DMS153 treated with DMSO at 0.1 percent for 48 hours (cell line): ENCODE measurements around the gene SLC25A30.
"Not testable (repeated sequence)": the region's sequence is repeated elsewhere in the genome, so short reads cannot be mapped to it uniquely, and the experiment has no call there.

Experiments
- DNase-seq: peaks from one replicate; lab custom pipeline; 2025; ENCODE audit not compliant: unreplicated experiment; lab: John Stamatoyannopoulos, UW

Gene SLC25A30

GRCh38 chr13:45392811-45393210 is 25.4 kb downstream of the SLC25A30 start:
- no peak for DNase-seq

- DNase-seq: no peak
Observed at GRCh38 chr13:45391926-45392325, 26.2 kb downstream of the SLC25A30 start.

- DNase-seq: not testable (repeated sequence)
Observed at GRCh38 chr13:45391128-45391527, 27.0 kb downstream of the SLC25A30 start.

DNA sequence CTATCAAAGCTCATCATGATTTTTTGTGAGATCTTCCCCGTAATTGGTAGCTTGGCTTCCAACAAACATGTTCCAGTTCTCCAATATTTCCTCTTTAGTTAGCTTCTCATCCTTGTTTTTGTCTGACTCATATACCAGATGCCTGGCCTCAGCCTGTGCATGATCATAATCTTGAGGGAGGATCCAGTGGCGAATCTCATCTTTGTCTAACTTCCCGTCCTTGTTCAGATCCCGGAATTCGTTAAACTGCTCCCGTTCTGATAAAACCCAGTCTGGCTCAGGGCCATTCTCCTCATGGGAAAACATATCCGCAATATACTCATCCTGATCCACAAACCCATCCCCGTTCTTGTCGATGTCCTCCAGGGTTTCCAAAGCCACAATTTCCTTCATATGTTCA is 27.8 kb downstream of the SLC25A30 start:
- DNase-seq: not testable (repeated sequence)

DNA sequence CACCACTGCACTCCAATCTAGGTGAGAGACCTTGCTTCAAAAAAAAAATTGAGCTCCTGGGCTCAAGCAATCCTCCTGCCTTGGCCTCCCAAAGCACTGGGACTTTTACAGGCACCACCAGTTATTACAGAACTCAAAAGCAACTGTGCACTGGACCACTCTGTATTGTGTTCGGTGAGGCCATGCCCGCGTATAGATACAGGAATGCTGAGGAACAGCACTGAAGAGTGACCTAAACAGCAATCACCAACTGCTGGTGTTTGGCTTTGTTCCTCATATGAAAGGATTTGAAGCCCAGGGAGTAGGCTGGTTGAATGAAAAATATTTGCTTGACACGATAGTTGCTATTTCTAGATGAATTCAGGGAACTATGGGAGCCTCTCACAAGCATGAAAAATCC is 29.5 kb downstream of the SLC25A30 start:
- DNase-seq: no peak

- DNase-seq: not testable (repeated sequence)
Observed at GRCh38 chr13:45386892-45387575, 31.1 kb downstream of the SLC25A30 start.

DNA sequence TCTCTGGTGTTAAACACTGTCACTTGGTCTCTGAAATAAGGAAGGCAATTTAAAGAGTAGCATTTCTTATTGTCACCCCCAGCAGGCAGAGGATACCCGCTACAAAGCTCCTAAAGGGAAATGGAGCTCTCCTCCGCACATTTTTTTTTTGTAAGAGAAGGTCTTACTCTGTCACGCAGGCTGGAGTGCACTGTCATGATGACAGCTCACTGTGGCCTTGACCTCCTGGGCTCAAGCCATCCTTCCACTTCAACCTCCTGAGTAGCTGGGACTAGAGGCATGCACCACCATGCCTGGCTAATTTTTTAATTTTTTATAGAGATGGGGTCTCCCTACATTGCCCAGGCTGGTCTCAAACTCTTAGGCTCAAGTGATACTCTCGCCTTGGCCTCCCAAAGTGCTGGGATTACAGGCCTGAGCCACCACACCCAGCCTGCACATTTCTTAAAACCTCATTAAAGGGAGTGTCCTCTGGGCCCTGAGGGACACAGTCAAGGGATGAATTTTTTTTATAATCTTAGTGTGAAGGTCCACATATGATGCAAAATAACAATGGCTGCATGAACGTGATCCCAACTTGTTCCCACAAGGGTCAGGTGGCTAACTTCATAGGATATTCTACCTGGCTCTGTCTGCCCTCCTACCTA is 32.1 kb downstream of the SLC25A30 start:
- DNase-seq: no peak

GRCh38 chr13:45385320-45385719 is 32.9 kb downstream of the SLC25A30 start:
- no peak for DNase-seq

DNA sequence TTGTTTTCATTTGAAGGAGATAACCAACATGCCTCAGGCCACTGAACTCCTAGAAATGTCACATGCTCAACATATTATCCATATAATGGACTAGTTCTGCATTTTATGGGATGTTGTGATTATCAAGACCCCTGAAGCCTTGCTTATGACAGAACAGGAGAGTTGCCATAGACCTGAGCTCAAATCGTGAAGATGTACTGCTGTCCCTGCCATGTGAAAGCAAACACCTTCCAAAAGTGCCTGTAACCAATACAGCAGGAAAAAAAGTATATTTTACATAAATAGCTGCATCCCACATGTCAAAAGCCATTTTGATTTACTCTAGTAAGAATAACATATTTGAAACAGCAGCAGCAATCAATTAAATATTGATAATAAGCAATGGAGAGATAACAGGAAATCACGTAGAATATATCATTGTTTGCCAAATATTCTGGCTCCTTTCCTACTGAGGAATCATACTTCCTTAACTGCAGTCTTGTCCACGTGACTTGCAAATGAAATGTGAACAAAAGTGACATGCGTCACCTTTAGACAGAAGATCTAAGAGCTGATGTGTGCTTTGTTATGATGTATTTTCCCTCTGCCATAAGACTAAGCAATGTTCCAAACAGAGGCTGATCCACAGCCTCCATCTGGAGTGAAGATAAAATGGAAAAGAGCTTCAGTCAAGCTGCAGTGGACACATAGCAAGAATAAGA is 33.5 kb downstream of the SLC25A30 start:
- DNase-seq: no peak

GRCh38 chr13:45382739-45383138 is 35.4 kb downstream of the SLC25A30 start:
- DNase-seq: not testable (repeated sequence)

- no peak for DNase-seq
Observed at GRCh38 chr13:45381196-45381595, 37.0 kb downstream of the SLC25A30 start.

DNA sequence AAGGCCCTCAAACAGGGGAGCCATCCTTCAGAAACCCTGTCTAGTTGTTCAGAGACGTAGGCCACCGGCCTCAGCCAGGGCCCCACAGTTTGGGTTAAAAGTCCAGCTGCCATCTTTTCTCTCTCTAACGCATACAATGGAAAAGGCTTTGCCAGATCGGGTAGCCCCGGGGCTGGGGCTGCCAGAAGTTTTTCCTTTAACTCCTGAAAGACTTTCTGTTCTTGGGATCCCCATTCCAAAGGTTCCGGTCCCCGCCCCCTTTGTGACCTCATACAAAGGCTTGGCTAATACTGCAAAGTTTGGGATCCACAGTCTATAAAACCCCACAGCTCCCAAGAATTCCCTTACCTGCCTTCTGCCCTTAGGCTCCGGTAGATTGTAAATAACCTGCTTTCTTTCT is 37.5 kb downstream of the SLC25A30 start:
- not testable (repeated sequence) for DNase-seq

DNA sequence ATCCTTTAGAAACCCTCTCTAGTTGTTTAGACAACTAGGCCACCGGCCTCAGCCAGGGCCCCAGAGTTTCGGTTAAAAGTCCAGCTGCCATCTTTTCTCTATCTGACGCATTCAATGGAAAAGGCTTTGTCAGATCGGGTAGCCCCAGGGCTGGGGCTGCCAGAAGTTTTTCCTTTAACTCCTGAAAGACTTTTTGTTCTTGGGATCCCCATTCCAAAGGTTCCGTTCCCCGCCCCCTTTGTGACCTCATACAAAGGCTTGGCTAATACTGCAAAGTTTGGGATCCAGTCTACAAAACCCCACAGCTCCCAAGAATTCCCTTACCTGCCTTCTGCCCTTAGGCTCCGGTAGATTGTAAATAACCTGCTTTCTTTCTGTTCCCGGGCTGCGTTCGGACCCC is 38.7 kb downstream of the SLC25A30 start:
- DNase-seq: not testable (repeated sequence)

GRCh38 chr13:45378786-45379185 is 39.4 kb downstream of the SLC25A30 start:
- not testable (repeated sequence) for DNase-seq

- not testable (repeated sequence) for DNase-seq
Observed at GRCh38 chr13:45377314-45377713, 40.9 kb downstream of the SLC25A30 start.

DNA sequence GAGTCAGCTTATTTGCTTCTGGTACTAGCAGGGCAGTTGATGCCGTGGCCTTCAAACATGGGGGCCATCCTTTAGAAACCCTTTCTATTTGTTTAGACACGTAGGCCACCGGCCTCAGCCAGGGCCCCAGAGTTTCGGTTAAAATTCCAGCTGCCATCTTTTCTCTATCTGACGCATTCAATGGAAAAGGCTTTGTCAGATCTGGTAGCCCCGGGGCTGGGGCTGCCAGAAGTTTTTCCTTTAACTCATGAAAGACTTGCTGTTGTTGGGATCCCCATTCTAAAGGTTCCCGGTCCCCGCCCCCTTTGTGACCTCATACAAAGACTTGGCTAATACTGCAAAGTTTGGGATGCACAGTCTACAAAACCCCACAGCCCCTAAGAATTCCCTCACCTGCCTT is 41.5 kb downstream of the SLC25A30 start:
- not testable (repeated sequence) for DNase-seq

DNA sequence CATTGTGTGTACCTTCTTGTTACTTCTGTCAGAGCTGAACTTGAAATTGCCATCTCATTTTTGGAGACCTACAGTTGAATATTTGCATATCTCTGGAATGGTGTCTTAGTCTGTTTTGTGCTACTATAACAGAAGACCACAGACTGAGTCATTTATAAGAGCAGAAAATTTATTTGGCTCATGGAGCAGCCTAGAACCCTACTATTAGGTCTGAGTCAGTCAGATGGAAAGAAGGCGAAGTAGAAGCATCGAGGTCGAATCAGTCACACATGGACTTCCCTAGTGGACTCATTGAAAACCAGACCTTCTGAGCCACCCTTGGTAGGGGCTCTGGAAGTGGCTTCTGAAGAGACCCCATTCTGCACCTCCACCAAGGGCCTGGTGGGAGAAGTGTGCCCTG is 43.3 kb downstream of the SLC25A30 start:
- no peak for DNase-seq

- DNase-seq: no peak
Observed at GRCh38 chr13:45373162-45373547, 45.0 kb downstream of the SLC25A30 start.

GRCh38 chr13:45372189-45373161 is 45.7 kb downstream of the SLC25A30 start:
- no peak for DNase-seq

- DNase-seq: no peak
Observed at GRCh38 chr13:45370922-45371406, 47.2 kb downstream of the SLC25A30 start.

- DNase-seq: no peak
Observed at GRCh38 chr13:45369116-45369515, 49.1 kb downstream of the SLC25A30 start.
